ENCODE measurements around the gene RNF31.

The RNF31 gene

DNA sequence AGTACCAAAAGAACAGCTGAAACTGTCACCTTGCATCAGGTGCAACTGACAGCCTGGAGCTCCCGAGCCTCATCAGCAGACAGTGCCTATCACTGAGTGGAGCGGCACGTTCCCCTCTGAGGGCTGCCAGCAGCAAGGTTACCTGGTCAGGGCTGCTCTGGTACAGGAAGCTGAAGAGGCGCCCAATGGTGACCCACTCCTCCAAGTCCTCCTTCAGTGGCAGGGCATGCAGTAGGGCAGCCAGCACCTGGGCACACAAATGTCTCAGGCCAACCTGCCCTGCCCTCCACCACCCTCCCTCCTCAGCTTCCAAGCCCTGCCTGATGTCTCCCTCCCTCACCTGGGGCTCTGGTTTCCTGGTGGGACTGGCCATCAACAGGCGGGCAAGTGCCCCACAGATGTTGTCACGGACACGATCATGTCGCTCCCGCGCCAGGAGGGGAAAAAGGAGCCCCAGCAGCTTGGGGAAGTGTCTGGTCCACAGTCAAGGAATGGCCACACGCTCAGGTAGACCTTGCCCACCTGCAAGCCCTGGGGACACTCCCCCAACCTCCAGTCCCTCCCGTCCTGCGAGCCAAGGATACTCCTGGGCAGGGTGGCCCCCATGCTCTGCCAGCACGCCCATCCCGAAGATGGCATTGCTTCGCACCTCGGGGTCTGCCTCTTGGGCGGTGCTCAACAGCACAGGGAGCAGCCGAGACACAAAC is 34.2 kb downstream of the RNF31 start:
- Histone ChIP-seq H3K79me2 (ENCODE audit: insufficient read depth, low read length) (no peaks in the 10 kb centered on the region), H3K9ac (ENCODE audit: low read depth, low read length, poor library complexity, severe bottlenecking) (no peak overlapping the region), H3K27me3 (ENCODE audit: insufficient read depth, low read length, poor library complexity, severe bottlenecking) (no peaks in the 10 kb centered on the region), H4K20me1 (ENCODE audit: insufficient read depth, low read length, poor library complexity, severe bottlenecking) (no peaks in the 10 kb centered on the region), H3K4me2 (ENCODE audit: low read depth, low read length, poor library complexity, severe bottlenecking) (no peak overlapping the region), H3K9me2 (replicated peaks; ENCODE audit: low read depth, low read length) (no peaks in the 10 kb centered on the region), H3K9me3 (ENCODE audit: insufficient read depth, low read depth, low read length) (no peaks in the 10 kb centered on the region), H3F3A (ENCODE audit: low read depth) (no peaks in the 10 kb centered on the region), H3K4me1 (ENCODE audit: insufficient read depth, low read length, poor library complexity, severe bottlenecking) (no peaks in the 10 kb centered on the region), H3K36me3 (ENCODE audit: insufficient read depth, low read length) (peaks cover 7% of the 10 kb centered on the region; the same call in 1 of the 2 replicates), H3K4me3 (ENCODE audit: low read length, poor library complexity, severe bottlenecking) (no peak overlapping the region), H2AFZ (ENCODE audit: low read length) (no peak overlapping the region)
- TF ChIP-seq, protein P1, sequence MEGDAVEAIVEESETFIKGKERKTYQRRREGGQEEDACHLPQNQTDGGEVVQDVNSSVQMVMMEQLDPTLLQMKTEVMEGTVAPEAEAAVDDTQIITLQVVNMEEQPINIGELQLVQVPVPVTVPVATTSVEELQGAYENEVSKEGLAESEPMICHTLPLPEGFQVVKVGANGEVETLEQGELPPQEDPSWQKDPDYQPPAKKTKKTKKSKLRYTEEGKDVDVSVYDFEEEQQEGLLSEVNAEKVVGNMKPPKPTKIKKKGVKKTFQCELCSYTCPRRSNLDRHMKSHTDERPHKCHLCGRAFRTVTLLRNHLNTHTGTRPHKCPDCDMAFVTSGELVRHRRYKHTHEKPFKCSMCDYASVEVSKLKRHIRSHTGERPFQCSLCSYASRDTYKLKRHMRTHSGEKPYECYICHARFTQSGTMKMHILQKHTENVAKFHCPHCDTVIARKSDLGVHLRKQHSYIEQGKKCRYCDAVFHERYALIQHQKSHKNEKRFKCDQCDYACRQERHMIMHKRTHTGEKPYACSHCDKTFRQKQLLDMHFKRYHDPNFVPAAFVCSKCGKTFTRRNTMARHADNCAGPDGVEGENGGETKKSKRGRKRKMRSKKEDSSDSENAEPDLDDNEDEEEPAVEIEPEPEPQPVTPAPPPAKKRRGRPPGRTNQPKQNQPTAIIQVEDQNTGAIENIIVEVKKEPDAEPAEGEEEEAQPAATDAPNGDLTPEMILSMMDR (conservative IDR thresholded peaks at IDR 0.05; ENCODE audit: low read length): no peak
- no peak for TF ChIP-seq EZH2phosphoT487 (IDR thresholded peaks at IDR 0.05; ENCODE audit: borderline replicate concordance)

- no peak for TF ChIP-seq EZH2phosphoT487 (IDR thresholded peaks at IDR 0.05; ENCODE audit: borderline replicate concordance)
- TF ChIP-seq, protein P1 (conservative IDR thresholded peaks at IDR 0.05; ENCODE audit: low read length): no peak
- H4K20me1 ChIP-seq (ENCODE audit: insufficient read depth, low read length, poor library complexity, severe bottlenecking): no peaks in the 10 kb centered on the region
Measured at GRCh38 chr14:24182110-24182882, 35.0 kb downstream of the RNF31 start.

GRCh38 chr14:24183014-24183481 is 35.8 kb downstream of the RNF31 start:
- Histone ChIP-seq H3K9me3 (ENCODE audit: insufficient read depth, low read depth, low read length) (no peaks in the 10 kb centered on the region), H3K4me3 (ENCODE audit: low read length, poor library complexity, severe bottlenecking) (no peak overlapping the region), H3K36me3 (ENCODE audit: insufficient read depth, low read length) (peaks cover 7% of the 10 kb centered on the region; the same call in 1 of the 2 replicates), H3K27me3 (ENCODE audit: insufficient read depth, low read length, poor library complexity, severe bottlenecking) (no peaks in the 10 kb centered on the region), H3K79me2 (ENCODE audit: insufficient read depth, low read length) (no peaks in the 10 kb centered on the region), H2AFZ (ENCODE audit: low read length) (no peak overlapping the region), H4K20me1 (ENCODE audit: insufficient read depth, low read length, poor library complexity, severe bottlenecking) (no peaks in the 10 kb centered on the region), H3K9ac (ENCODE audit: low read depth, low read length, poor library complexity, severe bottlenecking) (no peak overlapping the region), H3K9me2 (replicated peaks; ENCODE audit: low read depth, low read length) (no peaks in the 10 kb centered on the region), H3F3A (ENCODE audit: low read depth) (no peaks in the 10 kb centered on the region), H3K4me1 (ENCODE audit: insufficient read depth, low read length, poor library complexity, severe bottlenecking) (peaks cover 6% of the 10 kb centered on the region), H3K4me2 (ENCODE audit: low read depth, low read length, poor library complexity, severe bottlenecking) (no peak overlapping the region)
- TF ChIP-seq EZH2phosphoT487 (IDR thresholded peaks at IDR 0.05; ENCODE audit: borderline replicate concordance): no peak
- TF ChIP-seq, protein P1 (conservative IDR thresholded peaks at IDR 0.05; ENCODE audit: low read length): no peak

More at GRCh38 chr14:24182110-24182882, 35.0 kb downstream of the RNF31 start:
- peaks cover 7% of the 10 kb centered on the region; the same call in 1 of the 2 replicates for H3K36me3 ChIP-seq (ENCODE audit: insufficient read depth, low read length)
- no peaks in the 10 kb centered on the region for H3K9me3 ChIP-seq (ENCODE audit: insufficient read depth, low read depth, low read length)
- no peak overlapping the region for H3K9ac ChIP-seq (ENCODE audit: low read depth, low read length, poor library complexity, severe bottlenecking)
- H3K27me3 ChIP-seq (ENCODE audit: insufficient read depth, low read length, poor library complexity, severe bottlenecking): no peaks in the 10 kb centered on the region
- H3K79me2 ChIP-seq (ENCODE audit: insufficient read depth, low read length): no peaks in the 10 kb centered on the region
- no peaks in the 10 kb centered on the region for H3K4me1 ChIP-seq (ENCODE audit: insufficient read depth, low read length, poor library complexity, severe bottlenecking)
- no peak overlapping the region for H2AFZ ChIP-seq (ENCODE audit: low read length)
- no peaks in the 10 kb centered on the region for H3K9me2 ChIP-seq (replicated peaks; ENCODE audit: low read depth, low read length)
- no peaks in the 10 kb centered on the region for H3F3A ChIP-seq (ENCODE audit: low read depth)
- no peak overlapping the region for H3K4me3 ChIP-seq (ENCODE audit: low read length, poor library complexity, severe bottlenecking)
- H3K4me2 ChIP-seq (ENCODE audit: low read depth, low read length, poor library complexity, severe bottlenecking): no peak overlapping the region

Measured in Loucy (cell line).